ENCODE results near the gene EFNA5. TPM values are rescaled to one million over a fixed set of nuclear protein-coding genes. Genes with fewer than 3 reads are reported as not detected.

The EFNA5 gene
- total RNA-seq, 1 experiment from 2014 or later = 1.5 TPM

- Histone ChIP-seq H3K4me3 (ENCODE audit: low read depth, low read length) (no peak overlapping the region), H3K9me3 (no peaks in the 10 kb centered on the region), H3K27me3 (replicated peaks; ENCODE audit: control insufficient read depth, insufficient read depth, low read length) (no peaks in the 10 kb centered on the region), H3K36me3 (ENCODE audit: control insufficient read depth, insufficient read depth, low read length) (no peaks in the 10 kb centered on the region), H3K4me1 (no peaks in the 10 kb centered on the region)
- H3K27ac Mint-ChIP-seq (ENCODE audit: unreplicated experiment) = no peak overlapping the region
- TF ChIP-seq CTCF (IDR thresholded peaks at IDR 0.05; ENCODE audit: insufficient read depth in 1 of 2, low read depth in 1 of 2, low read length in 1 of 2, severe bottlenecking in 1 of 2, unreplicated experiment in 1 of 2) = no peak
- no TSS peak for BruUV-seq (replicated peaks)
- intact Hi-C loops (cut with micrococcal nuclease; ENCODE audit: unreplicated experiment) = no loop called here
- DNase-seq = no peak
- peaks cover 15% of the 10 kb centered on the region for H3K27me3 Mint-ChIP-seq (ENCODE audit: insufficient read depth, unreplicated experiment)
- no peaks in the 10 kb centered on the region for H3K36me3 Mint-ChIP-seq (ENCODE audit: insufficient read depth, unreplicated experiment)
- H3K9me3 Mint-ChIP-seq (ENCODE audit: unreplicated experiment) = no peaks in the 10 kb centered on the region
- ChIA-PET POLR2A (no interaction called here), CTCF (no interaction called here)
- no peaks in the 10 kb centered on the region for H3K4me1 Mint-ChIP-seq (ENCODE audit: low read depth, unreplicated experiment)
- H3K4me3 Mint-ChIP-seq (ENCODE audit: unreplicated experiment) = no peak overlapping the region
Observed at GRCh38 chr5:107330903-107331302, 339.8 kb downstream of the EFNA5 start.

GRCh38 chr5:107329850-107330249, 340.9 kb downstream of the EFNA5 start:
- no peak overlapping the region for H3K27ac Mint-ChIP-seq (ENCODE audit: unreplicated experiment)
- Histone ChIP-seq H3K4me3 (ENCODE audit: low read depth, low read length) (no peak overlapping the region), H3K27me3 (replicated peaks; ENCODE audit: control insufficient read depth, insufficient read depth, low read length) (no peaks in the 10 kb centered on the region), H3K9me3 (no peaks in the 10 kb centered on the region), H3K36me3 (ENCODE audit: control insufficient read depth, insufficient read depth, low read length) (no peaks in the 10 kb centered on the region), H3K4me1 (no peaks in the 10 kb centered on the region)
- no peaks in the 10 kb centered on the region for H3K36me3 Mint-ChIP-seq (ENCODE audit: insufficient read depth, unreplicated experiment)
- no peak overlapping the region for H3K4me3 Mint-ChIP-seq (ENCODE audit: unreplicated experiment)
- no peaks in the 10 kb centered on the region for H3K9me3 Mint-ChIP-seq (ENCODE audit: unreplicated experiment)
- no peaks in the 10 kb centered on the region for H3K4me1 Mint-ChIP-seq (ENCODE audit: low read depth, unreplicated experiment)
- H3K27me3 Mint-ChIP-seq (ENCODE audit: insufficient read depth, unreplicated experiment) = peaks cover 13% of the 10 kb centered on the region
- POLR2A ChIA-PET = no interaction called here
- no peak for TF ChIP-seq CTCF (IDR thresholded peaks at IDR 0.05; ENCODE audit: insufficient read depth in 1 of 2, low read depth in 1 of 2, low read length in 1 of 2, severe bottlenecking in 1 of 2, unreplicated experiment in 1 of 2)
- CTCF ChIA-PET = no interaction called here
- DNase-seq = no peak
- intact Hi-C loops (cut with micrococcal nuclease; ENCODE audit: unreplicated experiment) = no loop called here
- no TSS peak for BruUV-seq (replicated peaks)
